Esophagus squamous epithelium (tissue), 4 donors: ENCODE measurements around the gene GRAMD2B.

ENCODE experiments used
- CTCF ChIP-seq, 6 experiments: fragments of 450-650 bp in 4 of 6; fragments of 200-600 bp in 2 of 6; sonication (generic) in 2 of 6; IDR thresholded peaks; one replicate each; pipeline ENCODE4 v1.5.1; 2016 to 2019; ENCODE audit warnings: antibody characterized with exemption in 6 of 6, mild to moderate bottlenecking in 4 of 6, moderate library complexity in 4 of 6
- POLR2A ChIP-seq, 4 donors: fragments of 450-650 bp; IDR thresholded peaks; one replicate each; pipeline ENCODE4 v1.6.1; 2017; ENCODE audit warnings: antibody characterized with exemption in 4 of 4, mild to moderate bottlenecking in 4 of 4, moderate library complexity in 3 of 4

DNA sequence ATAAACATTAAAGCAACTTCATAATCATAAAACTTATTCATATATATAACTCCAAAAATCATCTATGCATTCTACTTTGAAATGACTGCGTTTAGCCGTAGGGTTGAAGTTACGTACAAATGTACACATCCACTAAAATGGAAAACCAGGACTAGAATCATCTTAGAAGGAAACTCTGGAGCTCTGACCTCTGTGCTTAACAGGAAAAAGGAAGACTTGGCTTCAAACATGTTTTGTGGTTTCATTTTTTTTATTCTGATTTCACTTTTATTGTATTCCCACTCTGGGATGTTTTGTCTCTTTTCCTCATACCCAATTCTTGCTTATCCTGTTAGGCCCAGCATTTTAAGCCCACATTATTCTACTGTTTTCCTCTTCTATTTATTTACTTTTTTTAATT, 44.9 kb downstream of the GRAMD2B start:
- TF ChIP-seq CTCF (IDR thresholded peaks at IDR 0.05) = no peak
- no peak for TF ChIP-seq POLR2A (IDR thresholded peaks at IDR 0.05)
